Kidney epithelial cell (primary cell): ENCODE measurements around the gene ARAP1. TPM values are rescaled to one million over a fixed set of nuclear protein-coding genes. Genes with fewer than 3 reads are reported as not detected.

Experiments
- DNase-seq: peaks from one replicate; pipeline ENCODE4 v3.0.0-alpha.2; 2010; ENCODE audit warnings: low read depth
- H3K27me3 ChIP-seq: 2 replicates; pipeline ENCODE4 v1.6.0; 2011; ENCODE audit warnings: low read length; ENCODE audit not compliant: control insufficient read depth, insufficient read depth
- H3K36me3 ChIP-seq: 2 replicates; pipeline ENCODE4 v1.5.1; 2011; ENCODE audit warnings: low read length; ENCODE audit not compliant: control insufficient read depth, insufficient read depth
- H3K4me3 ChIP-seq: 2 replicates; pipeline ENCODE4 v1.5.1; 2011; ENCODE audit warnings: low read depth, mild to moderate bottlenecking, control low read depth, low read length
- total RNA-seq: library from RNA; depleted of rRNA; stranded (reverse); fragments of >200 nt; gene quantifications from 2 replicates; pipeline ENCODE4 v1.2.3, GENCODE V29; 2015
- TF ChIP-seq, protein P1 (sequence below): IDR thresholded peaks from 2 replicates; pipeline ENCODE4 v1.5.1; 2011; ENCODE audit warnings: mild to moderate bottlenecking, moderate library complexity, low read length, control low read depth, inconsistent platforms; ENCODE audit not compliant: insufficient read depth, poor library complexity, severe bottlenecking

Gene ARAP1
- total RNA-seq, 1 donor from 2014 or later: 97.1 TPM

DNA sequence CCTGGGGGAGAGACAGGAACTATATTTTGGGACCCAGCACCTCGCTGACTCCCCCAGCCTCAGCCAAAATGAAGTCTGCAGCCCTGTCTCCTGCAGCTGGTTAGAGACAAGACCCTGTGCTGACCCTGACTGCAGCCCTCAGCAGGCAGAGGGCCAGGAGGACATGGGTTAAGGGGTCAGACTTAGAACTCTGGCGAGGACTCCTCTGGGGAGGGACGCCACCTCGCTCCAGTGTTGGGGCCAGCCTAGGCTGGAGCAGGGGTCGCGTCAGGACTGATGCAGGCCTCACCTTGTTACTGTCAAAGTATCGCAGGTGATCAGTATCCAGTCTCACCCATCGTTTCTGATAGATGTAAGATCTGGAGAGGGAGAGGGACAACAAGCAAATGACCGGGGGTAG is 41.1 kb downstream of the ARAP1 start:
- TF ChIP-seq, protein P1, sequence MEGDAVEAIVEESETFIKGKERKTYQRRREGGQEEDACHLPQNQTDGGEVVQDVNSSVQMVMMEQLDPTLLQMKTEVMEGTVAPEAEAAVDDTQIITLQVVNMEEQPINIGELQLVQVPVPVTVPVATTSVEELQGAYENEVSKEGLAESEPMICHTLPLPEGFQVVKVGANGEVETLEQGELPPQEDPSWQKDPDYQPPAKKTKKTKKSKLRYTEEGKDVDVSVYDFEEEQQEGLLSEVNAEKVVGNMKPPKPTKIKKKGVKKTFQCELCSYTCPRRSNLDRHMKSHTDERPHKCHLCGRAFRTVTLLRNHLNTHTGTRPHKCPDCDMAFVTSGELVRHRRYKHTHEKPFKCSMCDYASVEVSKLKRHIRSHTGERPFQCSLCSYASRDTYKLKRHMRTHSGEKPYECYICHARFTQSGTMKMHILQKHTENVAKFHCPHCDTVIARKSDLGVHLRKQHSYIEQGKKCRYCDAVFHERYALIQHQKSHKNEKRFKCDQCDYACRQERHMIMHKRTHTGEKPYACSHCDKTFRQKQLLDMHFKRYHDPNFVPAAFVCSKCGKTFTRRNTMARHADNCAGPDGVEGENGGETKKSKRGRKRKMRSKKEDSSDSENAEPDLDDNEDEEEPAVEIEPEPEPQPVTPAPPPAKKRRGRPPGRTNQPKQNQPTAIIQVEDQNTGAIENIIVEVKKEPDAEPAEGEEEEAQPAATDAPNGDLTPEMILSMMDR: no peak
- no peak for DNase-seq
- no peak overlapping the region for H3K4me3 ChIP-seq
- no peaks in the 10 kb centered on the region for H3K36me3 ChIP-seq
- no peaks in the 10 kb centered on the region for H3K27me3 ChIP-seq

DNA sequence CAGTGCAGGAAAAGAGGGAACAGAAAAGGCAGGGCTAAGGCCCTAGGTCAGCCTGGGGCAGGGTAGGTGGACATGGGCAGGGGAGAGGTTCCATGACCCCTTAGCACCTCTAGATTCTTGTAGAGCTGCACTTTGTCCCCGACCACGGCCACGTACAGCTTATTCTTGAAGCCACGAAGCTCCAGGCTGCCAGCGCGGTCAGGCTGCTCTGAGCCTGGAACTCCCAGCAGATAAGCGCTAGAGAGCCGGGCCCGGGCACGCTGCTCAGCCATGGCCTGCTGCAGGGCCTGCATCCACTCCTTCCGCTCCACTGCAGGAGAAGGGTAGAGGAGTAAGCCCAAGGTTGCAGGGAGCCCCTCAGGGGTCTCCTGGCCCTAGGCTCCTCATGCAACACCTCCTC is 41.9 kb downstream of the ARAP1 start:
- H3K4me3 ChIP-seq: no peak overlapping the region
- TF ChIP-seq, protein P1: no peak
- no peaks in the 10 kb centered on the region for H3K36me3 ChIP-seq
- no peak for DNase-seq
- H3K27me3 ChIP-seq: no peaks in the 10 kb centered on the region

DNA sequence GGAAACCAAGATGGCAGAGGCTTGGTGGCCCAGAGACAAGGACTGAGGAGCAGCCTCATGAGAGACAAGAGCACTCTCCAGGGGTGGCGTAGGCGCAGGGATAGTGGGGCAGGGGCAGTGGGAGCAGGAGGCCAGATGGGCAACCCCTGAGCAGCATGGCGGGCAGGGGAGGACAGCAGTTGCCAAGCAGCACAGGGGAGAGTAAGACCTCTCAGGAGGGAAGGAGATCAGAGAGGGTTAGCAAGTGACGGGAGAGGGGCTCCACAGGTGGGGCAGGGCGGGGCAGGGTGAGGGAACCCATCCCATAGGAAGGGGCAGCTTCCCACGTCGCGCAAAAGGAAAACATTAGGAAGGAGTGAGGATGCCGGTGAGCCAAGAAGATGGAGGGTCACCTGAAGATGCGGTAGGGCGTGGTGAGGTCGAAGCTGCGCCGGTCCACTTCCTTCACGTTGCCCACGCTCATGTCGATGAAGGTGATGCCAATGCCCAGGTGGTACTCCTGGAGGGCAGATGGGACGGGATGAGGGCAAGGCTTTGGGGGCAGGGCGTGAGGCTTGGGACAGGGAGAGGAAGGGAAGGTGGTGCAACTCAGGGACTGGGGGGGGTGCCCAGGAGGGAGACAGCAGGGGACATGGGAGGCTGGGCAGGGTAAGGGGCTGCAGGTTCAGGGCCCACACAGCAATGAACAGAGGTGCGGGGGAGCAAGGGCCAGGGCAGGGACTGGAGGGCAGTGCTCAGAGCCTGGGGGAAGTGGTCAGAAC is 42.5 kb downstream of the ARAP1 start:
- TF ChIP-seq, protein P1: no peak
- DNase-seq: no peak
- Histone ChIP-seq H3K36me3 (no peaks in the 10 kb centered on the region), H3K4me3 (no peak overlapping the region), H3K27me3 (no peaks in the 10 kb centered on the region)

DNA sequence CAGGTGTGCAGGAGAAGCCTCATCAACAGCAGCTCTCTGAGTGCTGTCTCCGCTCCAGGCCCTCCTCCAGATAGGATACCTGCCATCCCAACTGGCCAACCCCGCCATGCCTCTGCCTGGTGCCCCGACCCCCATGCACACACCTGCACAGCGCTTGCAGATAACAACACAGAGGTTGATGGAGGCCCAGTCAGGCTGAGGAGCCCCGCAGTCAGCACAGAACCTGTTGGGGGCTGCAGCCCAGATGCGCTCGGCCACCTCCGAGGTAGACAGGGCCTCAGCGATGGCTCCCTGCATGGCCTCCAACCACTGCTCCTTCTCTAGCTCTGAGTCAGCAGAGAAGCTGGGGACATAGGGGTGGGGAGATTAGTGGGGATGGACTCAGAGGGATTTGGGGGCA is 45.2 kb downstream of the ARAP1 start:
- Histone ChIP-seq H3K4me3 (no peak overlapping the region), H3K36me3 (no peaks in the 10 kb centered on the region), H3K27me3 (no peaks in the 10 kb centered on the region)
- no peak for DNase-seq
- TF ChIP-seq, protein P1: no peak

DNA sequence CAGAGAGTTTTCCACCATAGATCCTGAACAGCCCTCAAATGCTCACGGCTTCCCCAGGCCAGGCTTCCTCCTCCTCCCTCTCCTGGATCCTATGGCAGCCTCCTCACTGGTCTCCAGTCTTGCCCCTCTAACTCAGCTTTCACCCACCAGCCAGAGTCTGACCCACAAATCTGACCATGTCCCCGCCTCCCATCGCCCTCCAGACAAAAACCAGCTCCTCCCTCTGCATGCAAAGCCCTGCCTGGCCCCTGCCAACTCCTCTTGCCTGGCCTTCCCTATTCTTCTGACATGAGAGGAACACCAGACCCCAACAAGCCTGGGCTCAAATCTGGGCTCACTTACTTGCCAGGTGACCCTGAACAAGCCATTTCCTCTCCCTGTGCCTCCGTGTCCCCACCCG is 45.6 kb downstream of the ARAP1 start:
- no peaks in the 10 kb centered on the region for H3K27me3 ChIP-seq
- H3K36me3 ChIP-seq: no peaks in the 10 kb centered on the region
- no peak for DNase-seq
- H3K4me3 ChIP-seq: no peak overlapping the region
- TF ChIP-seq, protein P1: no peak
